ENCODE data around the gene MTIF3. TPM values are rescaled to one million over a fixed set of nuclear protein-coding genes. Genes with fewer than 3 reads are reported as not detected.

Gene MTIF3
- total RNA-seq, 1 experiment from 2014 or later: 31.6 TPM

GRCh38 chr13:27423333-27423732 is 27.0 kb downstream of the MTIF3 start:
- Histone ChIP-seq H2BK120ac (ENCODE audit: low read depth, low read length, poor library complexity, severe bottlenecking) (no peak overlapping the region), H3K14ac (ENCODE audit: insufficient read depth, low read length) (no peak overlapping the region), H3K9ac (ENCODE audit: extremely low read depth, insufficient read length, low read length) (no peak overlapping the region), H3K27ac (ENCODE audit: insufficient read length, low read depth, low read length) (no peak overlapping the region), H3K23me2 (ENCODE audit: insufficient read length, low read depth, low read length, poor library complexity, severe bottlenecking) (peaks cover 16% of the 10 kb centered on the region), H3K18ac (ENCODE audit: insufficient read length, low read depth, low read length) (no peak overlapping the region), H3K9me3 (ENCODE audit: control insufficient read depth, low read depth, low read length) (no peaks in the 10 kb centered on the region), H4K91ac (ENCODE audit: insufficient read length, low read depth, low read length) (no peak overlapping the region), H2AFZ (ENCODE audit: low read length) (no peak overlapping the region), H3K4me1 (ENCODE audit: insufficient read depth, low read length) (no peaks in the 10 kb centered on the region; the same call in 1 of the 2 replicates), H4K8ac (replicated peaks; ENCODE audit: insufficient read length, low read depth, low read length) (no peak overlapping the region), H2BK15ac (ENCODE audit: low read depth, low read length) (no peak overlapping the region), H4K20me1 (ENCODE audit: control insufficient read depth, insufficient read depth, insufficient read length) (no peaks in the 10 kb centered on the region), H2AK5ac (ENCODE audit: insufficient read length, low read length) (no peak overlapping the region), H3K79me1 (ENCODE audit: insufficient read depth, low read depth, low read length, poor library complexity, severe bottlenecking) (no peaks in the 10 kb centered on the region), H3K4me2 (ENCODE audit: insufficient read depth, insufficient read length, low read length) (no peak overlapping the region), H3K23ac (ENCODE audit: insufficient read length, low read depth, low read length) (no peak overlapping the region), H2BK12ac (ENCODE audit: insufficient read length, low read depth, low read length) (no peak overlapping the region), H2BK20ac (ENCODE audit: low read depth, low read length, poor library complexity, severe bottlenecking) (no peak overlapping the region), H3K56ac (ENCODE audit: insufficient read length, low read depth, low read length) (no peak overlapping the region), H3K27me3 (ENCODE audit: insufficient read depth, low read length) (no peaks in the 10 kb centered on the region; the same call in 1 of the 2 replicates), H3K79me2 (ENCODE audit: insufficient read depth, low read length) (no peaks in the 10 kb centered on the region; the same call in 1 of the 2 replicates), H3K4ac (ENCODE audit: low read depth, low read length) (no peak overlapping the region), H3T11ph (ENCODE audit: low read length) (no peak overlapping the region), H2BK5ac (ENCODE audit: insufficient read length, low read length) (no peak overlapping the region), H4K5ac (ENCODE audit: insufficient read length, low read depth, low read length) (no peak overlapping the region)
- Mint-ChIP-seq H3K4me3 (peak overlapping the region; percentile 46 to 75; a peak in 3 of 5 replicates), H3K4me1 (peaks cover 22 to 26% of the 10 kb centered on the region in 2 experiments), H3K9me3 (no peaks in the 10 kb centered on the region; a peak in 1 of 5 replicates), H3K36me3 (ENCODE audit: insufficient read depth in 1 of 3, low read depth in 3 of 3) (peaks cover 5 to 18% (median 18%) of the 10 kb centered on the region in 3 experiments; a peak in 6 of 7 replicates), H3K27ac (no peak overlapping the region), H3K27me3 (ENCODE audit: low read depth) (peaks cover 35% of the 10 kb centered on the region)
- DNase-seq: no peak
- TF ChIP-seq, protein P1, sequence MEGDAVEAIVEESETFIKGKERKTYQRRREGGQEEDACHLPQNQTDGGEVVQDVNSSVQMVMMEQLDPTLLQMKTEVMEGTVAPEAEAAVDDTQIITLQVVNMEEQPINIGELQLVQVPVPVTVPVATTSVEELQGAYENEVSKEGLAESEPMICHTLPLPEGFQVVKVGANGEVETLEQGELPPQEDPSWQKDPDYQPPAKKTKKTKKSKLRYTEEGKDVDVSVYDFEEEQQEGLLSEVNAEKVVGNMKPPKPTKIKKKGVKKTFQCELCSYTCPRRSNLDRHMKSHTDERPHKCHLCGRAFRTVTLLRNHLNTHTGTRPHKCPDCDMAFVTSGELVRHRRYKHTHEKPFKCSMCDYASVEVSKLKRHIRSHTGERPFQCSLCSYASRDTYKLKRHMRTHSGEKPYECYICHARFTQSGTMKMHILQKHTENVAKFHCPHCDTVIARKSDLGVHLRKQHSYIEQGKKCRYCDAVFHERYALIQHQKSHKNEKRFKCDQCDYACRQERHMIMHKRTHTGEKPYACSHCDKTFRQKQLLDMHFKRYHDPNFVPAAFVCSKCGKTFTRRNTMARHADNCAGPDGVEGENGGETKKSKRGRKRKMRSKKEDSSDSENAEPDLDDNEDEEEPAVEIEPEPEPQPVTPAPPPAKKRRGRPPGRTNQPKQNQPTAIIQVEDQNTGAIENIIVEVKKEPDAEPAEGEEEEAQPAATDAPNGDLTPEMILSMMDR (conservative IDR thresholded peaks at IDR 0.05): no peak
- no CpG with 5 or more reads among the region's 7 CpGs for WGBS (ENCODE audit: extremely low coverage, insufficient read length, low lambda C conversion rate)

Data from H9 (cell line).